Bladder microvascular endothelial cell (primary cell): ENCODE results near the gene TMEM35A. TPM values are rescaled to one million over a fixed set of nuclear protein-coding genes. Genes with fewer than 3 reads are reported as not detected.

Source experiments
- total RNA-seq: library from RNA; depleted of rRNA; stranded (reverse); fragments of >200 nt; gene quantifications from 2 replicates; pipeline ENCODE4 v1.2.3, GENCODE V29; 2014

The TMEM35A gene, protein sequence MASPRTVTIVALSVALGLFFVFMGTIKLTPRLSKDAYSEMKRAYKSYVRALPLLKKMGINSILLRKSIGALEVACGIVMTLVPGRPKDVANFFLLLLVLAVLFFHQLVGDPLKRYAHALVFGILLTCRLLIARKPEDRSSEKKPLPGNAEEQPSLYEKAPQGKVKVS
- 0.16 and 1.3 TPM in 2 replicates for total RNA-seq

DNA sequence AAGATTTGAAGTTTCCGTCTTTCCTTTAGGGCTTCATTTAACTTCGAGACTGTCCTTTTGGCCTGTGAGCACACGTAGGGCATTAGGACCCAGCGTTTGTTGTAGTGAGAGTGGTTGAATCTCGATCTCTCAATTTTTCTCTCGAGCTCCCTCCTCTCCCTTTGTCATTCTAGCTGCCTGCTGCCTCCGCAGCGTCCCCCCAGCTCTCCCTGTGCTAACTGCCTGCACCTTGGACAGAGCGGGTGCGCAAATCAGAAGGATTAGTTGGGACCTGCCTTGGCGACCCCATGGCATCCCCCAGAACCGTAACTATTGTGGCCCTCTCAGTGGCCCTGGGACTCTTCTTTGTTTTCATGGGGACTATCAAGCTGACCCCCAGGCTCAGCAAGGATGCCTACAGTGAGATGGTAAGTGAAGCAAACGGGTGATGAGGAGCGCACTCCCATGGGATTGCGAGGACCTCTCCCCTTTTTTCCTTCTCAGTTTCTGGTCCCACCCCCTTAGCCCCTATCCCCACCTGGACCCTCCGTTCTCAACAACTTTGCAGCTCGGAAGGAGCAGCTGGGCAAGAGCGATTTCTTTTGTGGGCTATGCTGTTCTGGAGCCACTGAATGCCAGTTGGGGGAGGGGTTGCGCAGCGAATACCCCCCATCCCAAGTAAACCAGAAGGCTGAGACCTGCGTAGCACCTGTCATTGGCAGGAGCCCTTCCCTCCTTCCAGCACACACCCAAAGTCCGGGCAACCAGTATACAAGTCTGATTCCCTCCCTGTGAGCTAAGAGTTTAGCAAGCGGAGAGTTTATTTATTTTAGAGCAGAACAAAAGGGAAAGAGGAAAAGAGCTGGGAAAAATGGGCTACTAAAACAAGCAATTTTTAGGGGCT is at the start of gene TMEM35A:
TMEM35A (plus strand) TSS at position 164 of the 883 bp plus-strand sequence; CDS start at position 288, 124 bp downstream.

DNA sequence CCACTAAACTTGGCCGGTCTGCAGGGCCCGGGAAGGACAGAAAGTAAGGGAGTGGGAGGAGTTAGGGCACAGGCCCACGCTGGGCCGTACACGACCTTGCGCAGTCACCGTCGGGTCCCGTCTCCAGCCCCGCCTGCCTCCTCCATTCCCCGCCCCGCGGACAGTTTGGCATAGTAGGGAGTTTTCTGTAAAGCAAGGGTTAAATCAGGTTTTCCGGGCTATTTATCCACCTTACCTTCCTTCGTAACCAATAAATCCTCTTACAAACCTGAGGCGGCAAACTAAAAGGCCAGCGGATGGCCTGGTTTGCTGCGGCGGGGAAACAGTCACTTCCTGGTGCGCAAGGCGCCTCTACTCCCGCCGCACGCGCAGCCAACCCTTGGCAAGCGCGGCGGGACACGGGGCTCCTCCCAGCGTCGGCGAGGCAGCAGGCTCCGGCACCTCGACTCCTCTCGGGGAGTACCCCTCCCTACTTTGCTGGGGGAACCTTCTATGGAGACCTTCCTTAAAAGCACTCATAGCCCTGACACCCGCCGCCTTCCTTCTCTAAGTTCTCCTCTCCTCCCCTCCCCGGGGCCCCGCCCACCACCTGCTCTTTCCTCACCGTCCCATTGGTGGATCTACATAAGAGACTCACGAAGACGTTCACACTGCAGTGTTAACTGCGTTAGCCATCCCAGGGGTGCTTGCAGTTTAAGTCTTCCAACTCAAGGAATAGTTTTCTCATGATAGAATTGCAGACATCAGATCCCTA is 27.0 kb upstream of the TMEM35A start, which contains the start of gene TRMT2B:
TRMT2B (minus strand) TSS at position 563 of the 754 bp plus-strand sequence. CDS start 9,822 bp downstream, outside the sequence.

DNA sequence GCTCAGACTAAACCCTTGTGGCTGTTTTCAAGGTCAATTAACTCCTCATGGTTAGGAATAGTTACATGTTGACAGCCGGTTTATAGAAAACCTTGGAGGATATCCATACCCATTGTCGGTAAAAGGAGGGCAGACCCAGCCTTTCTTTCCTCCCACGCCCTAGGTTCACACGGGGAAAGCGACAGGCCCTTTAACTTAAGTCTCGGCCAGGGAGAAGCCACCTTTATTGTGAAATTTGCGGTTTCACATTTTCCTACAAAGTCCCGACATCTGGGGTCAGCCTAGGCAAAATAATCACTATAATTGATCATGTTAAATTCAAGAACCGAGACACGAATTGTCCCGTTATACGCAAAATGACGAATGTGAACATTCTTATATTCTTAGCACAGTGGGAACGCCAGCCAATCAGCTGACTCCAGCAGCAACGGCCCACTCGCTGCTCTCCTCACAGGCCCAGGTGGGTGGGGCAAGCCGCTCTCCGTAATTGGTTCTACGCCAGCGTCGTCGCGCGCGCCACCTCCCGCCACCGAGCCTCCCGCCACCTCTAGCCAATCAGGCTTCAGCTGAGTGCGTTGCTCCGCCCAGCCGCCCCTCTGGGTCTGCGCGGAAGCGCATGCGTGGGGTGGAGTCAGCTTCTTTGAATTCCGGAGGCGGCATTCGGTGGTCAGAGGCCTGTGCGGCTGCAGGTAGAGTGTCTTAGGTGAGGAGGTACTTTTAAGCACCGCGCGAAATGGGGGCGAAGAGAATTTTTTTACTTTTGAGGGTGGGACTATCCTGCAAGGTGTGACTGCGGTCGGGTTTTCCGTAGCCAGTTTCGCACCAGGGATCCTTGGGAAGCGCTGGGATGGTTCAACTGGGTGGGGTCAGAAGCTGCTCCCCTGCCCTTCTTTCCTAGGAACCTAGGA is 19.1 kb downstream of the TMEM35A start, which contains the start of gene CENPI:
CENPI (plus strand) TSS at position 659 of the 908 bp plus-strand sequence. CDS start 2,867 bp downstream, outside the sequence.

Other genes starting within 250 kb of the TMEM35A start
- not detected in 2 replicates for gene NOX1, start 204.5 kb upstream of the TMEM35A start, total RNA-seq
- 0.06 TPM in 1 of 2 replicates, not detected in the other for gene XKRX, start 150.0 kb upstream of the TMEM35A start, total RNA-seq
- gene ARL13A, start 109.2 kb upstream of the TMEM35A start, total RNA-seq: not detected in 2 replicates
- gene TRMT2B, start 26.8 kb upstream of the TMEM35A start, total RNA-seq: 10.4 and 17.5 TPM in 2 replicates
- gene CENPI, start 19.3 kb downstream of the TMEM35A start, total RNA-seq: 15.7 and 17.3 TPM in 2 replicates
- gene DRP2, start 140.9 kb downstream of the TMEM35A start, total RNA-seq: 0.06 TPM in 1 of 2 replicates, not detected in the other
- 0.13 and 0.32 TPM in 2 replicates for gene TAF7L, start 212.5 kb downstream of the TMEM35A start, total RNA-seq